HG03342 (cell line): Measurements from ENCODE around the gene GUCY2C.

Source experiments
- ATAC-seq: cut with Tn5 transposase; IDR thresholded peaks from one replicate; pipeline ENCODE4 v1.9.1; 2021; ENCODE audit warnings: mild to moderate bottlenecking, moderate library complexity; ENCODE audit not compliant: unreplicated experiment

GUCY2C gene

GRCh38 chr12:14629832-14630710 lies 66.3 kb downstream of the GUCY2C start:
- peak; percentile 97 for ATAC-seq

- ATAC-seq = no peak
Observed at GRCh38 chr12:14628771-14629170, 67.6 kb downstream of the GUCY2C start.

GRCh38 chr12:14621826-14622225 lies 74.6 kb downstream of the GUCY2C start:
- peak; percentile 79 for ATAC-seq

GRCh38 chr12:14619741-14620501 lies 76.5 kb downstream of the GUCY2C start:
- peak; percentile 51 for ATAC-seq

GRCh38 chr12:14618983-14619382 lies 77.4 kb downstream of the GUCY2C start:
- no peak for ATAC-seq

GRCh38 chr12:14614704-14615121 lies 81.7 kb downstream of the GUCY2C start:
- peak; percentile 55 for ATAC-seq

- ATAC-seq = peak; percentile 93
Observed at GRCh38 chr12:14613718-14614117, 82.7 kb downstream of the GUCY2C start.

- no peak for ATAC-seq
Observed at GRCh38 chr12:14612898-14613445, 83.4 kb downstream of the GUCY2C start.

- ATAC-seq = no peak
Observed at GRCh38 chr12:14612250-14612649, 84.1 kb downstream of the GUCY2C start.

- no peak for ATAC-seq
Observed at GRCh38 chr12:14611640-14612203, 84.7 kb downstream of the GUCY2C start.

- no peak for ATAC-seq
Observed at GRCh38 chr12:14607568-14607967, 88.8 kb downstream of the GUCY2C start.

GRCh38 chr12:14605401-14605989 lies 90.9 kb downstream of the GUCY2C start:
- ATAC-seq = no peak

- no peak for ATAC-seq
Observed at GRCh38 chr12:14601692-14602478, 94.5 kb downstream of the GUCY2C start.

- ATAC-seq = no peak
Observed at GRCh38 chr12:14597480-14597879, 98.9 kb downstream of the GUCY2C start.

GRCh38 chr12:14591719-14592118 lies 104.7 kb downstream of the GUCY2C start:
- no peak for ATAC-seq

- ATAC-seq = no peak
Observed at GRCh38 chr12:14589169-14590004, 107.0 kb downstream of the GUCY2C start.

- no peak for ATAC-seq
Observed at GRCh38 chr12:14588571-14588970, 107.8 kb downstream of the GUCY2C start.

- no peak for ATAC-seq
Observed at GRCh38 chr12:14578646-14579045, 117.8 kb downstream of the GUCY2C start.

GRCh38 chr12:14577344-14577743 lies 119.1 kb downstream of the GUCY2C start:
- ATAC-seq = peak; percentile 48
